Measurements from ENCODE around the gene SPACA5. TPM values are rescaled to one million over a fixed set of nuclear protein-coding genes. Genes with fewer than 3 reads are reported as not detected.

Gene SPACA5
- polyA plus RNA-seq, 1 donor (not counting 4 experiments of a cell fraction or from before 2014, with no cell fraction given): not detected

GRCh38 chrX:47992669-47993068, 14.1 kb upstream of the SPACA5 start:
- H3K27ac ChIP-seq (ENCODE audit: control insufficient read depth, insufficient read depth, low read length): no peak overlapping the region
- H3K9me1 ChIP-seq (ENCODE audit: control insufficient read depth, extremely low read depth, insufficient read depth, low read length): no peaks in the 10 kb centered on the region
- no peak overlapping the region for H3K4me3 ChIP-seq (ENCODE audit: control insufficient read depth in 2 of 3, extremely low read depth in 1 of 3, insufficient read depth in 2 of 3, low read depth in 1 of 3, low read length in 3 of 3)
- no peaks in the 10 kb centered on the region for H3K79me2 ChIP-seq (ENCODE audit: control insufficient read depth, insufficient read depth, low read length)
- TF ChIP-seq, protein P1, sequence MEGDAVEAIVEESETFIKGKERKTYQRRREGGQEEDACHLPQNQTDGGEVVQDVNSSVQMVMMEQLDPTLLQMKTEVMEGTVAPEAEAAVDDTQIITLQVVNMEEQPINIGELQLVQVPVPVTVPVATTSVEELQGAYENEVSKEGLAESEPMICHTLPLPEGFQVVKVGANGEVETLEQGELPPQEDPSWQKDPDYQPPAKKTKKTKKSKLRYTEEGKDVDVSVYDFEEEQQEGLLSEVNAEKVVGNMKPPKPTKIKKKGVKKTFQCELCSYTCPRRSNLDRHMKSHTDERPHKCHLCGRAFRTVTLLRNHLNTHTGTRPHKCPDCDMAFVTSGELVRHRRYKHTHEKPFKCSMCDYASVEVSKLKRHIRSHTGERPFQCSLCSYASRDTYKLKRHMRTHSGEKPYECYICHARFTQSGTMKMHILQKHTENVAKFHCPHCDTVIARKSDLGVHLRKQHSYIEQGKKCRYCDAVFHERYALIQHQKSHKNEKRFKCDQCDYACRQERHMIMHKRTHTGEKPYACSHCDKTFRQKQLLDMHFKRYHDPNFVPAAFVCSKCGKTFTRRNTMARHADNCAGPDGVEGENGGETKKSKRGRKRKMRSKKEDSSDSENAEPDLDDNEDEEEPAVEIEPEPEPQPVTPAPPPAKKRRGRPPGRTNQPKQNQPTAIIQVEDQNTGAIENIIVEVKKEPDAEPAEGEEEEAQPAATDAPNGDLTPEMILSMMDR (optimal IDR thresholded peaks at IDR 0.05 in 1 of 3, IDR thresholded peaks at IDR 0.05 in 1 of 3, conservative IDR thresholded peaks at IDR 0.05 in 1 of 3; ENCODE audit: extremely low read depth in 1 of 3, insufficient read depth in 2 of 3, low read length in 3 of 3): no peak
- no peak for TF ChIP-seq EZH2 (IDR thresholded peaks at IDR 0.05; ENCODE audit: low read length)
- dilution Hi-C loops (cut with MboI; ENCODE audit: extremely low pct_ligation_motif_present, low sequenced_read_pairs): no loop called here
- no peak overlapping the region for H2AFZ ChIP-seq (ENCODE audit: control insufficient read depth, low read length)
- no peaks in the 10 kb centered on the region for H3K27me3 ChIP-seq (ENCODE audit: control insufficient read depth, extremely low read depth, insufficient read depth, low read length)
- peaks cover 7% of the 10 kb centered on the region for H3K4me1 ChIP-seq (ENCODE audit: control insufficient read depth, extremely low read depth, insufficient read depth, low read length)
- H4K20me1 ChIP-seq (ENCODE audit: control insufficient read depth, extremely low read depth, insufficient read depth, low read length): no peaks in the 10 kb centered on the region
- no peaks in the 10 kb centered on the region for H3K36me3 ChIP-seq (ENCODE audit: control insufficient read depth in 2 of 2, extremely low read depth in 1 of 2, insufficient read depth in 2 of 2, low read length in 2 of 2)
- no peak for FAIRE-seq
- no peak overlapping the region for H3K9ac ChIP-seq (ENCODE audit: control insufficient read depth, extremely low read depth, insufficient read depth, low read length)
- no peak for DNase-seq (ENCODE audit: low read depth, low spot score)
- peaks cover 16% of the 10 kb centered on the region for H3K9me3 ChIP-seq (ENCODE audit: control insufficient read depth, low read depth, low read length)
- H3K4me2 ChIP-seq (ENCODE audit: control insufficient read depth, extremely low read depth, insufficient read depth, low read depth, low read length): no peak overlapping the region

DNA sequence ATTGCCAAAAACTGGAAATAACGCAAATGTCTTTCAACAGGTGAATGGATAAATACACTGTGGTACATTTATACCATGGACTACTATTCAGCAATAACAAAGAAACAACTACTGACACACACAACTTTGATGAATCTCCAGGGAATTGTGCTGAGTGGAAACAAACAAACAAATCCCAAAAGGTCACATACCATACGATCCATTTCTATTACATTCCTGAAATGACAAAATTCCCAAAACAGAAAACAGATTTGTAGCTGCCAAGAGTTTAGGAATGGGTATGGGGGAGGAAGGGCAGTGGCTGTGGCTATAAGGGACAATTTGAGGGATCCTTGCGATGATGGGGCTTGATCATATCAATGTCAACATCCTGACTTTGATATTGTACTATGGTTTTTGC, 5.5 kb upstream of the SPACA5 start:
- H2AFZ ChIP-seq (ENCODE audit: control insufficient read depth, low read length): no peak overlapping the region
- H3K36me3 ChIP-seq (ENCODE audit: control insufficient read depth in 2 of 2, extremely low read depth in 1 of 2, insufficient read depth in 2 of 2, low read length in 2 of 2): no peaks in the 10 kb centered on the region
- H3K27ac ChIP-seq (ENCODE audit: control insufficient read depth, insufficient read depth, low read length): no peak overlapping the region
- H4K20me1 ChIP-seq (ENCODE audit: control insufficient read depth, extremely low read depth, insufficient read depth, low read length): no peaks in the 10 kb centered on the region
- FAIRE-seq (no peak), DNase-seq (ENCODE audit: low read depth, low spot score) (no peak)
- H3K9me1 ChIP-seq (ENCODE audit: control insufficient read depth, extremely low read depth, insufficient read depth, low read length): no peaks in the 10 kb centered on the region
- H3K9me3 ChIP-seq (ENCODE audit: control insufficient read depth, low read depth, low read length): no peaks in the 10 kb centered on the region
- peaks cover 5% of the 10 kb centered on the region for H3K4me1 ChIP-seq (ENCODE audit: control insufficient read depth, extremely low read depth, insufficient read depth, low read length)
- H3K4me2 ChIP-seq (ENCODE audit: control insufficient read depth, extremely low read depth, insufficient read depth, low read depth, low read length): no peak overlapping the region
- dilution Hi-C loops (cut with MboI; ENCODE audit: extremely low pct_ligation_motif_present, low sequenced_read_pairs): no loop called here
- H3K9ac ChIP-seq (ENCODE audit: control insufficient read depth, extremely low read depth, insufficient read depth, low read length): no peak overlapping the region
- H3K27me3 ChIP-seq (ENCODE audit: control insufficient read depth, extremely low read depth, insufficient read depth, low read length): no peaks in the 10 kb centered on the region
- no peak for TF ChIP-seq EZH2 (IDR thresholded peaks at IDR 0.05; ENCODE audit: low read length)
- TF ChIP-seq, protein P1 (optimal IDR thresholded peaks at IDR 0.05 in 1 of 3, IDR thresholded peaks at IDR 0.05 in 1 of 3, conservative IDR thresholded peaks at IDR 0.05 in 1 of 3; ENCODE audit: extremely low read depth in 1 of 3, insufficient read depth in 2 of 3, low read length in 3 of 3): no peak
- H3K79me2 ChIP-seq (ENCODE audit: control insufficient read depth, insufficient read depth, low read length): no peaks in the 10 kb centered on the region
- no peak overlapping the region for H3K4me3 ChIP-seq (ENCODE audit: control insufficient read depth in 2 of 3, extremely low read depth in 1 of 3, insufficient read depth in 2 of 3, low read depth in 1 of 3, low read length in 3 of 3)

Data from keratinocyte (primary cell).